ENCODE results near the gene USH2A.
"Not testable (repeated sequence)": the region's sequence is repeated elsewhere in the genome, so short reads cannot be mapped to it uniquely, and the experiment has no call there.

The USH2A gene

GRCh38 chr1:216387782-216388181 lies 35.5 kb downstream of the USH2A start:
- no peak for DNase-seq

- DNase-seq: no peak
These were observed 43.8 kb downstream of the USH2A start for GRCh38 chr1:216379441-216379840.

GRCh38 chr1:216368249-216368648 lies 55.0 kb downstream of the USH2A start:
- DNase-seq: no peak

GRCh38 chr1:216366979-216367378 lies 56.3 kb downstream of the USH2A start:
- DNase-seq: no peak

- DNase-seq: no peak
These were observed 66.3 kb downstream of the USH2A start for GRCh38 chr1:216356945-216357344.

- no peak for DNase-seq
These were observed 73.1 kb downstream of the USH2A start for GRCh38 chr1:216350186-216350585.

GRCh38 chr1:216346526-216346925 lies 76.7 kb downstream of the USH2A start:
- no peak for DNase-seq

GRCh38 chr1:216340542-216340941 lies 82.7 kb downstream of the USH2A start:
- DNase-seq: not testable (repeated sequence)

GRCh38 chr1:216332462-216332861 lies 90.8 kb downstream of the USH2A start:
- DNase-seq: no peak

GRCh38 chr1:216332003-216332402 lies 91.2 kb downstream of the USH2A start:
- DNase-seq: no peak

- no peak for DNase-seq
These were observed 92.0 kb downstream of the USH2A start for GRCh38 chr1:216331211-216331610.

GRCh38 chr1:216330262-216330661 lies 93.0 kb downstream of the USH2A start:
- DNase-seq: no peak

GRCh38 chr1:216325946-216326345 lies 97.3 kb downstream of the USH2A start:
- DNase-seq: no peak

GRCh38 chr1:216325336-216325735 lies 97.9 kb downstream of the USH2A start:
- no peak for DNase-seq

GRCh38 chr1:216323344-216323743 lies 99.9 kb downstream of the USH2A start:
- no peak for DNase-seq

- DNase-seq: no peak
These were observed 108.7 kb downstream of the USH2A start for GRCh38 chr1:216314379-216315095.

GRCh38 chr1:216310776-216311175 lies 112.5 kb downstream of the USH2A start:
- no peak for DNase-seq

GRCh38 chr1:216306830-216307229 lies 116.4 kb downstream of the USH2A start:
- no peak for DNase-seq

GRCh38 chr1:216303690-216304089 lies 119.6 kb downstream of the USH2A start:
- DNase-seq: no peak

GRCh38 chr1:216293683-216294082 lies 129.6 kb downstream of the USH2A start:
- no peak for DNase-seq

GRCh38 chr1:216290074-216290473 lies 133.2 kb downstream of the USH2A start:
- no peak for DNase-seq

- no peak for DNase-seq
These were observed 138.2 kb downstream of the USH2A start for GRCh38 chr1:216285052-216285451.

GRCh38 chr1:216281757-216282156 lies 141.5 kb downstream of the USH2A start:
- DNase-seq: no peak

GRCh38 chr1:216270086-216270773 lies 153.0 kb downstream of the USH2A start:
- no peak for DNase-seq

- no peak for DNase-seq
These were observed 161.6 kb downstream of the USH2A start for GRCh38 chr1:216261631-216262030.

All from CD4-positive, alpha-beta T cell treated with Interleukin-4 for 4 hours (primary cell).